RPMI8226 (cell line): ENCODE results near the gene PPARD.
"Not testable (repeated sequence)": the region's sequence is repeated elsewhere in the genome, so short reads cannot be mapped to it uniquely, and the experiment has no call there.

Experiments used
- DNase-seq: peaks from one replicate; pipeline ENCODE4 v3.0.0-alpha.2; 2015

The PPARD gene

DNA sequence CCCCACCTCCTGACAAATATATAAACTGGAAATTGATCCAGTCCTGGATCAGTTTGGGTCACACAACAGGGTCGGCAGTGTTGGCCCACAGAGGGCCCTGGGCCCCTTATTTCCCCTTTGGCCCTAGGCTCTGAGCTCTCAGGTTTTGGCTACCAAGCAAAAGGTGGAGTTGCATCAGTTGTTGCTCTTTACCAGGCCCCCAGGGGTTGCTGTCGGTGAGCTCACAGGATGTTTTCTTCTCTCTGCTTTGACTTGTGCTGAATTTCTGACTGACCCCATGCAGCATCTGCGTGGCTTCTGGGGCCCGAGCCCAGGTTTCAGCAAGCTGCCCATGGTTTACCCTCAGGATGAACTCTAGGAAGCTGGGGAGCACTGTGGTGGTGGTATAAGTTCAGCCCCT lies 44.6 kb downstream of the PPARD start:
- no peak for DNase-seq

DNA sequence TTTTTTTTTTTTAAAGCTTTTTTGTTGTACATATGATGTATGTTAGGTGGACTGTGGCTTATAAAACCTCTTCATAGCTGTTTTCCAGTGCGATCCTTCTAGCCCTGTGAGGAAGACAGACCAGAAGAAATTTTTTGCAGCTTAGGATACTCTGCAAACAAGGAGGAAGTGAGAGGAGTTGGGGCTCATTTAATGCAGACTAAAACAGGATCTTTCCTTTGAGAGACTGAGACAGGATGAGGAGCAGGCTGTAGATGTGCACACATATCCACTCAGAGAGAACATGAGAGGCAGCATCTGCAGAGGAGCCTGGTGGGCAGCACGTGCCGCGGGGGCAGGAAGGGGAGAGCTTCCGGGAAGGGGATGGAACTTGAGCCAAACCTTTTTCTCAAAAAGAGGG lies 45.7 kb downstream of the PPARD start:
- no peak for DNase-seq

DNA sequence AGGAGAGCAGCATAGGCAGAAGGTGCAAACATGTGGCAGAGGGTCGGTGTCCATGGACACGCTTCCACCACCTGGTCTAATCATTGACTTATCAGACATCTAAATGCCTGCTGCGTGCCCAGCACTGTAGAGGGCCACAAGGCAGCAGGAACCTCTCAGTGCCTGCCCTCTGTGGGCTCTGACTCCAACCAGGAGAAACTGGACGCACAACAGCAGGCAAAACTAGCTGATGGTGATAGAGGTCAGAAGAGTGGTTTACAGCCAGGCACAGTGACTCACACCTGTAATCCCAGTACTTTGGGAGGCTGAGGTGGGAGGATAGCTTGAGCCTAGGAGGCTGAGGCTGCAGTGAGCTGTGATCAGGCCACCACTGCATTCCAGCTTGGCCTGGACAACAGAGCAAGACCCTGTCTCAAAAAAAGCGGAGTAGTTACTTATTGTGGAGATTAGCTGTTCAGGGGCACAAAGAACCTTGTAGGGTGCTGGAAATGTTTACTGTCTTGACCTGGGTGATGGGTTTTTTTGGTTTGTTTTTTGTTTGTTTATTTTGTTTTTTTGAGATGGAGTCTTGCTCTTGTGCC lies 46.5 kb downstream of the PPARD start:
- no peak for DNase-seq

DNA sequence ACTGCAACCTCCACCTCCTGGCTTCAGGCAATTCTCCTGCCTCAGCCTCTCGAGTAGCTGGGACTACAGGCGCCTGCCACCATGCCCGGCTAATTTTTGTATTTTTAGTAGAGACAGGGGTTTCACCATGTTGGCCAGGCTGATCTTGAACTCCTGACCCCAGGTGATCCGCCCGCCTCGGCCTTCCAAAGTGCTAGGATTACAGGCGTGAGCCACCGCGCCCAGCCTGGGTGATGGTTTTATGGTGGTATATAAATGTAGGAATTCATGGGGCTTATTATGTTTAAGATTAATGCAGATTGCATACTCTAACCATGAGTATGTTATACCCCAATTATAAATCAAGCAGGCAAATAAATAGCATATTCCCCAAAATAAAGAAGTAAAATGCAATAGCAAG lies 47.0 kb downstream of the PPARD start:
- DNase-seq = not testable (repeated sequence)

DNA sequence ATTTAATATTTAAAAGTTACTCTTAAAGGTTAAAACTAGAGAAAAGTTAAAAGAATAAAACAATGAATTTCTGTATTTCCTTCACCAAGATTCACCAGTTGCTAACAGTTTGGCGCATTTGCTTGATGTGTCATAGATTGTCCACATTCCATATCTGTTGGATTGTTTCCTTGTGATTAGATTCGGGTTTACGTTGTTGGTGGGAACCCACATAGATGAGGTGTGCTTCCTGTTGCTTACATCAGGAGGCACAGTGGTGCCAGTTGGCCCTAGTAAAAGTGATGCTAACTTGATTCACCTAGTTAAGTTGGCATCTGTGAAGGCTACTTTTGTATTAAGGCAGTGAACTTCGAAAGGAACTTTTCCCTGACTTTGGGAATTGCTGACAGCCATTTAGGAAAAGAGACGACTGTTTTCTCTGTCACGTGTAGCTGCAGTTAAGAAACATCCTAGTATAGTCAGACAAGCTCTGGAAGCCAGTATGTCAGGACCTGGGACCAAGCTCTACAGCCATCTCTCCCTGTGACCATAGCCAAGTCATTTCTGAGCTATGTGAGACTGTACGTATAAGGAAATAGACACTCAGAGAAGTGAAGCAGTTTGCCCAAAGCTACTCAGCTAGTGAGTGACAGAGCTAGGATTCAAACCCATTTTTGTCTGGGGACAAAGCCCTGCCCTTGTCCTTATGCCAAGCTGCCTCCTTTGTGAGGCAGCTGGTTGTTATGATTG lies 49.0 kb downstream of the PPARD start:
- no peak for DNase-seq

DNA sequence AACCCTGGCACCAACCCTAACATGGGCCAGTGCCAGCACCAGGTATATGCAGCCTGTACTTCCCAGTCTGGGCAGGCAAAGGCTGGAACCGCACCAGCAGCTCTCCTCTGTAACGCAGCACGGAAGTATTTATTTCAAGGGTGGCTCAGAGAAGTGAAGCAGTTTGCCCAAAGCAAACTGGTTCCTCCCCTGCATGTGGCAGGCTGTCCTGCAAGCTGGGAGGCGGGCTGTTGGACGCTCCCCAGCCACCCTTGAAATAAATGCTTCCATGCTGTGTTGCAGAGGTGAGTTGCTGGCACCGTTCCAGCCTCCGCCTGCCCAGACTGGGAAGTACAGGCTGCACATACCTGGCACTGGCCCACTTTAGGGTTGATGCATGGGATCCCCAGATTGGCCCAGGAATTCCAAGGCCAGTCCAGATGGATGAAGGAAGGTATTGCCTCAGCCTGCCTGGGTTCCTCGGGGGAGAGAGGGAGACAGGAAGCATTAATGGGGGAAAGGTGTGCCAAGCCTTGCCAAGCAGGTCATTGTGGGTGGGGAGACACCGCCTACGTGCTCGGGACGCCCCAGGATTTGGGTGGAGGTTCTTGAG lies 49.8 kb downstream of the PPARD start:
- DNase-seq = peak; percentile 11

GRCh38 chr6:35392773-35393672 lies 50.7 kb downstream of the PPARD start:
- no peak for DNase-seq

GRCh38 chr6:35396991-35397390 lies 54.6 kb downstream of the PPARD start:
- DNase-seq = no peak

DNA sequence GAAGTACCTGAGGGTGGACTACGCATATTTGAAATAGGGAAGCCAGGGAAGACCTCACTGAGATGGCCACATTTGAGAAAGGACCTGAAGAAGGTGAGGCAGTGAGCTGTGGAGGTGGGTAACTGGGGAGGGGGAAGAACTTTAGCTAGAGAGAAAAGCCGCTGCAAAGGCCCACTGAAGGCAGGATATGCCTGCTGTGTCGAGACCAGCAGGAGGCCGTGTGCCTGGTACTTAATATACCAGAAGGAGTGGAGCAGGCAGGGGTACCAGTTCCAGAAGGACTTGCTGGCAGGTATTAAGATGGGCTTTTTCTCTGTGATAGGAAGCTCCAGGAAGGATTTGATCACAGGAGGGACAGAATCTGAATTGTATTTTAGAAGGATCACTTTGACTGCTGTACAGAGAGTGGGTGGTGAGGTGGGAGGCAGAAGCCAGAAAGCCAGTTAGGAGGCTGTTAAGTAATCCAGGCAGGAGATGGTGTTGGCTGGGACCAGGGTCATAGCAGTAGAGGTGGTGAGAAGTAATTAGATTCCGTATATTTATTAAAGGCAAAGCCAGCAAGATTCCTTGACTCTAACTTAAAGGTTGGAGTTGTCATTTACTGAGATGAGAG lies 55.6 kb downstream of the PPARD start:
- DNase-seq = no peak

- DNase-seq = no peak
Measured at GRCh38 chr6:35398526-35398925, 56.2 kb downstream of the PPARD start.

DNA sequence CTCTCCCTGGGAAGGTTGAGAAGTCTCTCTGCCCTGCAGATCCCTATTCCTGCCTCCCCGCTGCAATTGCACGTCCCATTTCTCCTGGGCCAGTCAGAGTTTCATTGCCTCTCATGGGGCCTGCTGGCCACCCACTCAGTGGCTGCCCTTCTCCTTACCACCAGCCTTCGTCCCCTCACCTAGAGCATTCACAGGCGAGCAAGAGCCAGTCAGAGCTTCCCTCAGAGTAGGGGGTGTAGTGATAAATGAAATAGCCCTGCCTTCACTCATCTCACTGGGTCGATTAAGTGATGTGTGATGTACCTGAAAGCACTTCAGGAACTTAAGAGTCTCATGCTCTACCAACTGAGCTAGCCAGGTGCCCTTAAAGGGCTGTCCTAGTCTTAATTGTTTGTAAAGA lies 57.8 kb downstream of the PPARD start:
- no peak for DNase-seq

GRCh38 chr6:35400901-35401311 lies 58.5 kb downstream of the PPARD start:
- DNase-seq = no peak

DNA sequence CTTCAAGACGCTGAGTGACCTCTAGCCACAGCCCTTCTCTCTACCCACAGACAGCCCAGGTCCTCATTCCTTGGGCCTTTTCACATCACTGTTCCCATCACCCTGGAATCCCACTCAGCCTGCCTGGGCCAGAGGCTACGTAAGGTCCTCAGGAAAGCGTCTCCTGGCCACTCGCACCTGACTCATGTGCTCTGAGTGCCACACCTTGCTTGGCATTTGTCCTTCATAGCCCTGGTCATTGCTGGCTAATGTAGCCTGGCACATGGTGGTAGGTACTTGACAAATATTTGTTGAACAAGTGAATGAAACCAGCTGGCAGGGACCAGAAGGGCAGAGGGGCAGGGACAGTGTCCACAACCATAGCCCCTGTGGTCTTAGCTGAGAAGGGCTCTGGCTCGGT lies 59.2 kb downstream of the PPARD start:
- no peak for DNase-seq

DNA sequence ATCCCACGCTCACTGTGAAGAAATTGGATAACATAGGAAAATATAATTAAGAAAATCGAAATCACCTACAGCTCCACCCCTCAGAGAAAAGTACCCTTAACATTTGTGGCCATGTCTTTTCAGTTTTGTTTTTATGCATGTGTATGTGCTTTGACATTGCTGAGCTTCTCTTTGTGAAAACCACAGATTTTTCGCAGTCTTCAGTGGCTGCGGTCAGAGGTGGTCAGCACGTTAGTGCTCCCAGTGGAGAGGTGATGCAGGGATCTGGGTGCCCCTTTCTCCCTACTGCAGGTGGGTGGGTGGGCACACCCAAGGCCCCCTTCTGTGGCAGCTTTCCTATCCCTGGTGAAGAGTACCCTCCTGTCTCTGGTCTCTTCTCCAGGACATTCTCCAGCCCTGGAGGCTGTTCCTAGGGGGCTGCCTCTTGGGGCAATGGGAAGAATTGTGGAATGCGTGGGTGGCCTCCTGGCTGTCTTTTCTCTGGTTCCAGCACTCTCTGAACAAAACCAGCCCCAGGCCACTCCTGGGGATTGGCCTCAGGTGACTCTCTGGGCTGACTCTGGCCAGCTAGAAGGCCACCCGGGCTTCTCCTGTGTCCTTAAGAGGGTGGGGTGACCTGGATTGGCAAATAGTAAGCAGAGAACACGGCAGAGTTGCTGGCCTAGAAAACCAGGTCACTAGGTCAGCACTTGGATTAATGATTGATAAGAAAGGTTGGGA lies 59.9 kb downstream of the PPARD start:
- no peak for DNase-seq

DNA sequence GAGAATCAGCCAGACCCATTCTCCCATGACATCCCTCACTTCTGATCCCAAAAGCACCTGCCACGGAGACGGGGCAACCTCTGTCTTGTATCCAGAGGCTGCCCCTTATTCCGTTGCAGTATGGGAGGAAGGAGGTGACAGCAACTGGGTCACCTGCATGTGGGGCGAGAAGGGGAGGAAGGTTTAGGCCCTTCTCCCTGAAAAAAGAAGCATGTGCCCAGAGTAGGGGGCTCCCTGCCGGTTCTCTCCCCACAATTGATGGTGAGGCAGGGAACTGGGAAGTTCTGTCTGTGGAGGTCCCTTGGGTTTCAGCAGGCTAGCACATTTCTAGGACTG lies 60.5 kb downstream of the PPARD start:
- no peak for DNase-seq

DNA sequence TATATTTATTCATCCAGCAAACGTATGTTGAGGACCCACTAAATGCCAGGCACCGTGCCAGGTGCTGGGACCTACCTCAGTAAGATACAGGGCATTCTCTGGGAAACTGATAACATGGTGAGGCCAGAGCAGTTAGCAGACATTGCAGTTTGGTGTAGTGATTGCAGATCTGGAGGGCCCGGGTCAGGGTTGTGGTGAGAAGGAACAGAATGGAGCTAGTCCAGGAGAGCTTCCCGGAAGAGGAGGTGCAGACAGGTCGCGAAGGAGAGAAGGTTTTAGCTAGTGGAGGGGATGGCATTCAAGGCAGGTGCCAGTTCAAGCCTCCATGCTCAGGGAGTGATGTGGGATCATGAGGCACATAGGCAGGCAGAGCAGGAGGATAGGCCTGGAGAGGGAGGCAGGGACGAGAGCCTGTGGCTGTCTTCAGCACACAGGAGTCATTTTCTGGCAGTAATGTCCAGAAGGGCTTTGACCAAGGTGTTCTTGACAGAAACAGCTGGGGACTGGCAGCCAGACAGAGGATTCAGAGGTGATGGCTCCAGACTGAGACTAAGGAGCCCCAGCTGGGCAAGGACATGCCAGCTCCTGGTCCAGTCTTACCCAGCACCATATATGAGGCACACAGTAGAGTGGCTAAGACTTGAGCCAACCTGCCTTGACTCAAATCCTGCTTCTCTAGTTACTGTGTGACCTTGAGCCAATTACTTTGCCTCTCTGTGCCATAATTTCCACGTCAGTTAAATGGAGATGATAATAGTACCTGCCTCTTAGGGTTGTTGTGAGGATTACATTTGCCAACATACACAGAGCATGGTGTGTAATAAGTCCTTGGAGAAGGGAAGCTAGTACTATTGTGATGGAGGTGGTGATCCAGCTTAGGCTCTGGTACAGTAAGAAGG lies 61.4 kb downstream of the PPARD start:
- DNase-seq = no peak

DNA sequence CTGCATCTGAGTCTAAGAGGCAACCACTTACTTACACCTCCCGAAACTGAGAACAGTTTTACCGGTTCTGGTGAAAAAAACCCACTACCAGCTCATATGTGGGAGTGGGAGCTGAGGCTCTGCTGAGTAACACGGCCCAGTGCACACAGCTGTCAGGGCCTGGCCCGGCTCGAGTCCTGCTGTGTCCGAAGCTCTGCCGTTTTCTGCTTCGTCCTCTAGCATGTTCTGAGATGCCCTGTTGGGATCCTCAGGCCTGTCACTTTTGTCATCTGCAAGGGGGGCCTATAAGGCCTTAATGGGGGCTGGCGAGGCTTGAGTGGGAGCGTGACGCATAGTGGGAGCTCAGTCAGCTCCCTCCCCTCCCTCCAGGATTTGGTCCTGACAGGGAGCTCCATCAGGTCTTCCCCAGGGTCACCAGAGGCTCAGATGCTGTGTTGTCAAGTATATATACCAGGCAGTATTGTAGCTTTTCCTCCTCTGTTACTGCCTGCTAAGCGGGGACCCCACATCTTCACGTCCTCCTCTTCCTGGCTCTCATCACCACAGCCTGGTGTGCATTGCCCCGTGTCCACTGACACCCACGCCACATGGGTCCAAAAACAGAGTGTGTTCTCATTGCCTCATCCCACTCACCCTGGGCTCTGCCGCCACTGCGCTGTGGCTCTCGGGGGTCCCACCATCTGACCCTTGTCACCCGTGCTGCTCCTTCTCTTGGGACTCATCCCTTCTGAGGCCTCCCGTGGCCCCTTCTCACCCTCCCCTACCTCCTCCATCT lies 64.5 kb downstream of the PPARD start:
- DNase-seq = no peak

DNA sequence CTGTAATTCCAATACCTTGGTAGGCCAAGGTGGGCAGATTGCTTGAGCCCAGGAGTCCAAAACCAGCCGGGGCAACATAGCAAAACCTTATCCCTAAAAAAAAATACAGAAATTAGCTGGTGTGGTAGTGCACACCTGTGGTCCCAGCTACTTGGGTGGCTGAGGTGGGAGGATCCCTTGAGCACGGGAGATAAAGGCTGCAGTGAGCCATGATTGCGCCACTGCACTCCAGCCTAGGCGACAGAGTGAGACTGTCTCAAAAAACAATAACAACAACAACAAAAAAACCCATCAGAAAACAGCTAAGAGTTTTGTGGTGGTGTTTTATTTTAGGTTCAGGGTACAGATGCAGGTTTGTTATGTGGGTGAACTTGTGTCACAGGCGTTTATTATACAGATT lies 66.9 kb downstream of the PPARD start:
- DNase-seq = no peak

GRCh38 chr6:35410131-35410530 lies 67.8 kb downstream of the PPARD start:
- no peak for DNase-seq

- no peak for DNase-seq
Measured at GRCh38 chr6:35411066-35411465, 68.7 kb downstream of the PPARD start.

DNA sequence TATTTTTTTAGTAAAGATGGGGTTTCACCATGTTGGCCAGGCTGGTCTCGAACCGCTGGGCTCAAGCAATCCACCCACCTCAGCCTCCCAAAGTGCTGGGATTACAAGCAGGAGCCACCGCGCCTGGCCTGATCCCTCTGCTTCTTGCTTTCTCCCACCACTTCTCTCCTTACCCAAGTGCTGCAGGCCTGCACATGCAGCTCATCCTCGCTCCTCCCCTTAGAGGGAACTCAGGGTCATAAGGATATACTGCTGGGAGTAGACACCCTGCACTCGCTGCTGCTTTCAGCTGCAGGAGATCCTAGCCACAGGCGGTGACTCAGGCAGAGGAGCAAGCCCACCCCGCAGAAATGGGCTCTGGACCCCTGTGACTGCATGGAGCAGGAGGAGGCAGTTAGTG lies 69.7 kb downstream of the PPARD start:
- DNase-seq = no peak
